HepG2 (cell line): ENCODE measurements around the gene BROX. TPM values are rescaled to one million over a fixed set of nuclear protein-coding genes. Genes with fewer than 3 reads are reported as not detected.

Experiments
- HES4 ChIP-seq: sonication (generic); formaldehyde crosslinking; IDR thresholded peaks from 2 replicates; pipeline ENCODE4 v1.9.0; 2021; ENCODE audit warnings: mild to moderate bottlenecking, missing genetic modification reagents, borderline replicate concordance
- HHEX ChIP-seq: IDR thresholded peaks from 2 replicates; pipeline ENCODE4 v1.6.1; 2016; ENCODE audit warnings: control low read depth
- IKZF1 ChIP-seq: fragments of 450-650 bp; IDR thresholded peaks from 2 replicates; pipeline ENCODE4 v1.7.1; 2016
- NCOA2 ChIP-seq: sonication (generic); formaldehyde crosslinking; IDR thresholded peaks from 2 replicates; pipeline ENCODE4 v1.8.0; 2022; ENCODE audit warnings: inconsistent platforms
- RFX1 ChIP-seq: fragments of 450-650 bp; IDR thresholded peaks from 2 replicates; pipeline ENCODE4 v1.6.1; 2017
- RXRB ChIP-seq: IDR thresholded peaks from 2 replicates; pipeline ENCODE4 v1.6.1; 2016; ENCODE audit warnings: borderline replicate concordance, missing genetic modification reagents, missing compliant biosample characterization
- SALL2 ChIP-seq: sonication (generic); formaldehyde crosslinking; IDR thresholded peaks from 2 replicates; pipeline ENCODE4 v1.8.1; 2023; ENCODE audit warnings: mild to moderate bottlenecking, missing genetic modification reagents, inconsistent platforms
- ZBTB38 ChIP-seq: sonication (generic); formaldehyde crosslinking; IDR thresholded peaks from 2 replicates; pipeline ENCODE4 v1.5.1; 2020; ENCODE audit warnings: mild to moderate bottlenecking, missing genetic modification reagents
- ZFY ChIP-seq: sonication (generic); formaldehyde crosslinking; IDR thresholded peaks from 2 replicates; pipeline ENCODE4 v1.4.0; 2020; ENCODE audit warnings: missing genetic modification reagents
- ZNF350 ChIP-seq: sonication (generic); formaldehyde crosslinking; IDR thresholded peaks from 2 replicates; pipeline ENCODE4 v1.4.0; 2020; ENCODE audit warnings: mild to moderate bottlenecking, low read depth, missing genetic modification reagents, borderline replicate concordance
- polyA plus RNA-seq, 8 experiments: library from polyadenylated mRNA; depleted of rRNA in 3 of 8; stranded (reverse) in 7 of 8; unstranded in 1 of 8; fragments of >200 nt; fragmentation: Illumina TruSeq in 4 of 8; extraction: Trizol in 4 of 8; gene quantifications; 2 replicates each; pipeline versions ENCODE4 v1.2.1 to v1.2.3, GENCODE V29; 2011 to 2016; ENCODE audit warnings: low read depth in 4 of 8, missing spikeins in 1 of 8, mixed read lengths in 1 of 8; ENCODE audit not compliant: insufficient read depth in 1 of 8
- total RNA-seq, 5 experiments: library from RNA; depleted of rRNA; stranded (reverse); fragments of >200 nt; fragmentation: Illumina TruSeq; extraction: Trizol; gene quantifications; 2 replicates each; pipeline ENCODE4 v1.2.3, GENCODE V29; 2016; ENCODE audit warnings: low read depth in 1 of 5
- TF ChIP-seq, protein P1 (sequence below), 2 experiments: sonication (generic) in 1 of 2; formaldehyde crosslinking in 1 of 2; IDR thresholded peaks; 2 replicates each; pipeline versions ENCODE4 v1.4.0 to v1.6.1; 2018 to 2020; ENCODE audit warnings: missing genetic modification reagents in 2 of 2, borderline replicate concordance in 1 of 2, low read depth in 1 of 2, mild to moderate bottlenecking in 1 of 2, missing biosample characterization in 1 of 2
- TF ChIP-seq, protein P2 (sequence below), 2 experiments: sonication (generic) in 1 of 2; formaldehyde crosslinking in 1 of 2; IDR thresholded peaks; 2 replicates each; pipeline versions ENCODE4 v1.6.1 to v1.9.0; 2014 to 2022; ENCODE audit warnings: antibody characterized with exemption in 1 of 2, borderline replicate concordance in 1 of 2, inconsistent platforms in 1 of 2, low read depth in 1 of 2, missing genetic modification reagents in 1 of 2
- TF ChIP-seq, protein P3 (sequence below): sonication (generic); formaldehyde crosslinking; IDR thresholded peaks from 2 replicates; pipeline ENCODE4 v1.5.1; 2020; ENCODE audit warnings: mild to moderate bottlenecking, missing genetic modification reagents, moderate library complexity
- TF ChIP-seq, protein P4 (sequence below): sonication (generic); formaldehyde crosslinking; IDR thresholded peaks from 2 replicates; pipeline ENCODE4 v1.8.0; 2023; ENCODE audit warnings: mild to moderate bottlenecking, missing genetic modification reagents

The BROX gene
- total and polyA plus RNA-seq, 2 of the 13 experiments (the other 11 are each of a cell fraction or from before 2014, with no cell fraction given), result 4.4 to 33.2 TPM

GRCh38 chr1:222711319-222712252, 778 bp upstream of the BROX start (continued):
- TF ChIP-seq, protein P1, sequence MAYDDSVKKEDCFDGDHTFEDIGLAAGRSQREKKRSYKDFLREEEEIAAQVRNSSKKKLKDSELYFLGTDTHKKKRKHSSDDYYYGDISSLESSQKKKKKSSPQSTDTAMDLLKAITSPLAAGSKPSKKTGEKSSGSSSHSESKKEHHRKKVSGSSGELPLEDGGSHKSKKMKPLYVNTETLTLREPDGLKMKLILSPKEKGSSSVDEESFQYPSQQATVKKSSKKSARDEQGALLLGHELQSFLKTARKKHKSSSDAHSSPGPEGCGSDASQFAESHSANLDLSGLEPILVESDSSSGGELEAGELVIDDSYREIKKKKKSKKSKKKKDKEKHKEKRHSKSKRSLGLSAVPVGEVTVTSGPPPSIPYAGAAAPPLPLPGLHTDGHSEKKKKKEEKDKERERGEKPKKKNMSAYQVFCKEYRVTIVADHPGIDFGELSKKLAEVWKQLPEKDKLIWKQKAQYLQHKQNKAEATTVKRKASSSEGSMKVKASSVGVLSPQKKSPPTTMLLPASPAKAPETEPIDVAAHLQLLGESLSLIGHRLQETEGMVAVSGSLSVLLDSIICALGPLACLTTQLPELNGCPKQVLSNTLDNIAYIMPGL (CRISPR knock-in tag; IDR thresholded peaks at IDR 0.05; ENCODE audit: borderline replicate concordance in 1 of 2, low read depth in 1 of 2), result peak in 1 of 2 experiments; percentile 20; a peak in 1 of 4 replicates
- TF ChIP-seq HES4 (CRISPR knock-in tag) (peak; percentile 67; the same call in 1 of the 2 replicates), ZBTB38 (CRISPR knock-in tag) (no peak; the same call in 1 of the 2 replicates), ZNF350 (CRISPR knock-in tag) (0 out of 2 replicates have a peak, but pooled peaks have one; percentile 6), NCOA2 (no peak), HHEX (0 out of 2 replicates have a peak, but pooled peaks have one; percentile 31), SALL2 (CRISPR knock-in tag) (0 out of 2 replicates have a peak, but pooled peaks have one; percentile 19), IKZF1 (no peak), RFX1 (no peak), ZFY (CRISPR knock-in tag) (peak; percentile 45), RXRB (CRISPR knock-in tag) (no peak)
- TF ChIP-seq, protein P2, sequence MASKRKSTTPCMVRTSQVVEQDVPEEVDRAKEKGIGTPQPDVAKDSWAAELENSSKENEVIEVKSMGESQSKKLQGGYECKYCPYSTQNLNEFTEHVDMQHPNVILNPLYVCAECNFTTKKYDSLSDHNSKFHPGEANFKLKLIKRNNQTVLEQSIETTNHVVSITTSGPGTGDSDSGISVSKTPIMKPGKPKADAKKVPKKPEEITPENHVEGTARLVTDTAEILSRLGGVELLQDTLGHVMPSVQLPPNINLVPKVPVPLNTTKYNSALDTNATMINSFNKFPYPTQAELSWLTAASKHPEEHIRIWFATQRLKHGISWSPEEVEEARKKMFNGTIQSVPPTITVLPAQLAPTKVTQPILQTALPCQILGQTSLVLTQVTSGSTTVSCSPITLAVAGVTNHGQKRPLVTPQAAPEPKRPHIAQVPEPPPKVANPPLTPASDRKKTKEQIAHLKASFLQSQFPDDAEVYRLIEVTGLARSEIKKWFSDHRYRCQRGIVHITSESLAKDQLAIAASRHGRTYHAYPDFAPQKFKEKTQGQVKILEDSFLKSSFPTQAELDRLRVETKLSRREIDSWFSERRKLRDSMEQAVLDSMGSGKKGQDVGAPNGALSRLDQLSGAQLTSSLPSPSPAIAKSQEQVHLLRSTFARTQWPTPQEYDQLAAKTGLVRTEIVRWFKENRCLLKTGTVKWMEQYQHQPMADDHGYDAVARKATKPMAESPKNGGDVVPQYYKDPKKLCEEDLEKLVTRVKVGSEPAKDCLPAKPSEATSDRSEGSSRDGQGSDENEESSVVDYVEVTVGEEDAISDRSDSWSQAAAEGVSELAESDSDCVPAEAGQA (IDR thresholded peaks at IDR 0.05; ENCODE audit: low read depth), result no peak
- TF ChIP-seq, protein P2 (CRISPR knock-in tag; IDR thresholded peaks at IDR 0.05; ENCODE audit: borderline replicate concordance), result no peak
- TF ChIP-seq, protein P3, sequence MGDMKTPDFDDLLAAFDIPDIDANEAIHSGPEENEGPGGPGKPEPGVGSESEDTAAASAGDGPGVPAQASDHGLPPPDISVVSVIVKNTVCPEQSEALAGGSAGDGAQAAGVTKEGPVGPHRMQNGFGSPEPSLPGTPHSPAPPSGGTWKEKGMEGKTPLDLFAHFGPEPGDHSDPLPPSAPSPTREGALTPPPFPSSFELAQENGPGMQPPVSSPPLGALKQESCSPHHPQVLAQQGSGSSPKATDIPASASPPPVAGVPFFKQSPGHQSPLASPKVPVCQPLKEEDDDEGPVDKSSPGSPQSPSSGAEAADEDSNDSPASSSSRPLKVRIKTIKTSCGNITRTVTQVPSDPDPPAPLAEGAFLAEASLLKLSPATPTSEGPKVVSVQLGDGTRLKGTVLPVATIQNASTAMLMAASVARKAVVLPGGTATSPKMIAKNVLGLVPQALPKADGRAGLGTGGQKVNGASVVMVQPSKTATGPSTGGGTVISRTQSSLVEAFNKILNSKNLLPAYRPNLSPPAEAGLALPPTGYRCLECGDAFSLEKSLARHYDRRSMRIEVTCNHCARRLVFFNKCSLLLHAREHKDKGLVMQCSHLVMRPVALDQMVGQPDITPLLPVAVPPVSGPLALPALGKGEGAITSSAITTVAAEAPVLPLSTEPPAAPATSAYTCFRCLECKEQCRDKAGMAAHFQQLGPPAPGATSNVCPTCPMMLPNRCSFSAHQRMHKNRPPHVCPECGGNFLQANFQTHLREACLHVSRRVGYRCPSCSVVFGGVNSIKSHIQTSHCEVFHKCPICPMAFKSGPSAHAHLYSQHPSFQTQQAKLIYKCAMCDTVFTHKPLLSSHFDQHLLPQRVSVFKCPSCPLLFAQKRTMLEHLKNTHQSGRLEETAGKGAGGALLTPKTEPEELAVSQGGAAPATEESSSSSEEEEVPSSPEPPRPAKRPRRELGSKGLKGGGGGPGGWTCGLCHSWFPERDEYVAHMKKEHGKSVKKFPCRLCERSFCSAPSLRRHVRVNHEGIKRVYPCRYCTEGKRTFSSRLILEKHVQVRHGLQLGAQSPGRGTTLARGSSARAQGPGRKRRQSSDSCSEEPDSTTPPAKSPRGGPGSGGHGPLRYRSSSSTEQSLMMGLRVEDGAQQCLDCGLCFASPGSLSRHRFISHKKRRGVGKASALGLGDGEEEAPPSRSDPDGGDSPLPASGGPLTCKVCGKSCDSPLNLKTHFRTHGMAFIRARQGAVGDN (CRISPR knock-in tag), result peak; percentile 61
- TF ChIP-seq, protein P4, sequence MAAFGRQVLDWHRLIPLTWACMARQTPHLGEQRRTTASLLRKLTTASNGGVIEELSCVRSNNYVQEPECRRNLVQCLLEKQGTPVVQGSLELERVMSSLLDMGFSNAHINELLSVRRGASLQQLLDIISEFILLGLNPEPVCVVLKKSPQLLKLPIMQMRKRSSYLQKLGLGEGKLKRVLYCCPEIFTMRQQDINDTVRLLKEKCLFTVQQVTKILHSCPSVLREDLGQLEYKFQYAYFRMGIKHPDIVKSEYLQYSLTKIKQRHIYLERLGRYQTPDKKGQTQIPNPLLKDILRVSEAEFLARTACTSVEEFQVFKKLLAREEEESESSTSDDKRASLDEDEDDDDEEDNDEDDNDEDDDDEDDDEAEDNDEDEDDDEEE (CRISPR knock-in tag), result peak; percentile 80; the same call in 1 of the 2 replicates
